KBM-7 (cell line): Measurements from ENCODE around the gene OLIG2.

Source experiments
- DNase-seq: peaks from one replicate; pipeline ENCODE4 v3.0.0-alpha.2; 2015
- in situ Hi-C: fragments of 300-500 bp; cut with MboI; formaldehyde crosslinking; loops from 2 replicates; pipeline ENCODE4 v1.14.3; 2020; ENCODE audit warnings: low sequenced_read_pairs, low pct_unique_long_range_greater_than_20kb, mixed read lengths

The OLIG2 gene

GRCh38 chr21:33025489-33026442, at the start of gene OLIG2:
Gene OLIG2 (plus strand): TSS chr21:33025935. CDS start chr21:33026863, 928 bp downstream.
- in situ Hi-C loops = no loop called here
- DNase-seq = peak; percentile 95

- DNase-seq = no peak
- in situ Hi-C loops = no loop called here
Observed at GRCh38 chr21:32976791-32977190, 48.9 kb upstream of the OLIG2 start.

- no peak for DNase-seq
Observed at GRCh38 chr21:32977216-32977615, 48.5 kb upstream of the OLIG2 start.

GRCh38 chr21:32978331-32979270, 47.1 kb upstream of the OLIG2 start:
- DNase-seq = no peak
- in situ Hi-C loops = no loop called here

More at GRCh38 chr21:32977216-32977615, 48.5 kb upstream of the OLIG2 start:
- in situ Hi-C loops = no loop called here

GRCh38 chr21:32979598-32980268, 46.0 kb upstream of the OLIG2 start:
- in situ Hi-C loops = no loop called here
- peak; percentile 7 for DNase-seq

- no peak for DNase-seq
- in situ Hi-C loops = no loop called here
Observed at GRCh38 chr21:32981096-32981495, 44.6 kb upstream of the OLIG2 start.

GRCh38 chr21:32990666-32991065, 35.1 kb upstream of the OLIG2 start:
- no peak for DNase-seq
- in situ Hi-C loops = no loop called here

GRCh38 chr21:32991361-32991760, 34.4 kb upstream of the OLIG2 start:
- in situ Hi-C loops = no loop called here
- DNase-seq = no peak

GRCh38 chr21:32993894-32994293, 31.8 kb upstream of the OLIG2 start:
- in situ Hi-C loops = no loop called here
- no peak for DNase-seq

GRCh38 chr21:32994305-32994704, 31.4 kb upstream of the OLIG2 start:
- DNase-seq = peak; percentile 53
- in situ Hi-C loops = no loop called here

GRCh38 chr21:33007747-33008146, 18.0 kb upstream of the OLIG2 start:
- no peak for DNase-seq
- in situ Hi-C loops = no loop called here

- no peak for DNase-seq
- in situ Hi-C loops = no loop called here
Observed at GRCh38 chr21:33008333-33009051, 17.2 kb upstream of the OLIG2 start.

GRCh38 chr21:33010931-33011330, 14.8 kb upstream of the OLIG2 start:
- in situ Hi-C loops = no loop called here
- DNase-seq = no peak

- in situ Hi-C loops = no loop called here
- DNase-seq = no peak
Observed at GRCh38 chr21:33011462-33011861, 14.3 kb upstream of the OLIG2 start.

- in situ Hi-C loops = no loop called here
- DNase-seq = no peak
Observed at GRCh38 chr21:33013626-33014025, 12.1 kb upstream of the OLIG2 start.

- in situ Hi-C loops = no loop called here
- DNase-seq = no peak
Observed at GRCh38 chr21:33014331-33014730, 11.4 kb upstream of the OLIG2 start.

GRCh38 chr21:33015096-33015495, 10.6 kb upstream of the OLIG2 start:
- in situ Hi-C loops = no loop called here
- DNase-seq = no peak

- no peak for DNase-seq
- in situ Hi-C loops = no loop called here
Observed at GRCh38 chr21:33015756-33016155, 10.0 kb upstream of the OLIG2 start.
